ENCODE results near the gene HYPK. TPM values are rescaled to one million over a fixed set of nuclear protein-coding genes. Genes with fewer than 3 reads are reported as not detected.

The HYPK gene
- total and polyA plus RNA-seq, 2 of the 8 experiments (the other 6 are each of a cell fraction or from before 2014, with no cell fraction given): 5.4 to 17.6 TPM

DNA sequence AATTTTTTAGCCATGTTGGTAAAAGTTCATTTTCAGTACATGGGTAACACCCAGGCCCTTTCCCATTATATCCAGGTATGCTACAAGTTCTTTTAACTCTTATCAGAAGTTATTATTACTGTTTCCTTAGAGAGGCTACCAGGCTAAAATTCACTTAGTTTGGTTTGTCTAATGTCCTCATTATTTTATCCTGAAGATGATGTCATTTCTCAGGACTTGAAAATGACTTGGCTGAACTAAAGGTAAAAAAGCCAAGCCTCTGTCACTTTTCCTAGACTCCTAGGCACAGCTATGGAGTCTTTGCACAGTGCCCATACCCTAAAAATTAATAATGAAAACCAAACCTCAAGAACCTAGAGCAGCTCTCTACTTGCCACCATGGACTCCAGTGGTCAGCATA lies 27.8 kb upstream of the HYPK start:
- H3K79me2 ChIP-seq (ENCODE audit: control insufficient read depth in 1 of 2, insufficient read depth in 2 of 2, low read length in 2 of 2): no peaks in the 10 kb centered on the region
- TF ChIP-seq ZNF274 (IDR thresholded peaks at IDR 0.05; ENCODE audit: borderline replicate concordance, extremely low read depth, low read length): no peak
- TF ChIP-seq YY1 (IDR thresholded peaks at IDR 0.05; ENCODE audit: low read depth, low read length): no peak
- no peak for TF ChIP-seq KDM4A (IDR thresholded peaks at IDR 0.05; ENCODE audit: low read depth, low read length, severe bottlenecking)
- TF ChIP-seq, protein P1, sequence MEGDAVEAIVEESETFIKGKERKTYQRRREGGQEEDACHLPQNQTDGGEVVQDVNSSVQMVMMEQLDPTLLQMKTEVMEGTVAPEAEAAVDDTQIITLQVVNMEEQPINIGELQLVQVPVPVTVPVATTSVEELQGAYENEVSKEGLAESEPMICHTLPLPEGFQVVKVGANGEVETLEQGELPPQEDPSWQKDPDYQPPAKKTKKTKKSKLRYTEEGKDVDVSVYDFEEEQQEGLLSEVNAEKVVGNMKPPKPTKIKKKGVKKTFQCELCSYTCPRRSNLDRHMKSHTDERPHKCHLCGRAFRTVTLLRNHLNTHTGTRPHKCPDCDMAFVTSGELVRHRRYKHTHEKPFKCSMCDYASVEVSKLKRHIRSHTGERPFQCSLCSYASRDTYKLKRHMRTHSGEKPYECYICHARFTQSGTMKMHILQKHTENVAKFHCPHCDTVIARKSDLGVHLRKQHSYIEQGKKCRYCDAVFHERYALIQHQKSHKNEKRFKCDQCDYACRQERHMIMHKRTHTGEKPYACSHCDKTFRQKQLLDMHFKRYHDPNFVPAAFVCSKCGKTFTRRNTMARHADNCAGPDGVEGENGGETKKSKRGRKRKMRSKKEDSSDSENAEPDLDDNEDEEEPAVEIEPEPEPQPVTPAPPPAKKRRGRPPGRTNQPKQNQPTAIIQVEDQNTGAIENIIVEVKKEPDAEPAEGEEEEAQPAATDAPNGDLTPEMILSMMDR (IDR thresholded peaks at IDR 0.05; ENCODE audit: control extremely low read depth in 1 of 3, insufficient read depth in 1 of 3, low read depth in 1 of 3, low read length in 3 of 3): no peak
- no peak for TF ChIP-seq RAD21 (IDR thresholded peaks at IDR 0.05 in 1 of 2, conservative IDR thresholded peaks at IDR 0.05 in 1 of 2; ENCODE audit: low read depth in 2 of 2, low read length in 2 of 2)
- no peak for TF ChIP-seq RBBP5 (IDR thresholded peaks at IDR 0.05; ENCODE audit: borderline replicate concordance, low read depth, low read length)
- TF ChIP-seq HDAC6 (IDR thresholded peaks at IDR 0.05; ENCODE audit: low read depth, low read length): no peak
- no peak for TF ChIP-seq POLR2AphosphoS5 (IDR thresholded peaks at IDR 0.05; ENCODE audit: low read depth, low read length)
- TF ChIP-seq TAF1 (IDR thresholded peaks at IDR 0.05; ENCODE audit: low read depth, low read length): no peak
- no peak for TF ChIP-seq CHD2 (IDR thresholded peaks at IDR 0.05; ENCODE audit: low read length)
- TF ChIP-seq NANOG (IDR thresholded peaks at IDR 0.05; ENCODE audit: insufficient read depth, low read depth, low read length, poor library complexity, severe bottlenecking): no peak
- no peak for TF ChIP-seq SUZ12 (IDR thresholded peaks at IDR 0.05; ENCODE audit: low read length)

More for the DNA sequence above, 27.8 kb upstream of the HYPK start:
- Histone ChIP-seq H4K91ac (replicated peaks; ENCODE audit: insufficient read length, low read length) (no peak overlapping the region), H3K4me2 (ENCODE audit: insufficient read depth in 1 of 2, low read depth in 2 of 2, low read length in 2 of 2) (no peak overlapping the region), H3K4me1 (replicated peaks in 1 of 4; ENCODE audit: control insufficient read depth in 3 of 4, insufficient read depth in 4 of 4, low read length in 3 of 4) (peaks cover 0 to 12% (median 5%) of the 10 kb centered on the region in 4 experiments; a peak in 5 of 7 replicates), H3K23me2 (ENCODE audit: low read depth, low read length) (peaks cover 12% of the 10 kb centered on the region), H3K14ac (ENCODE audit: insufficient read length) (no peak overlapping the region), H2BK5ac (ENCODE audit: low read depth, low read length) (no peak overlapping the region), H3K18ac (ENCODE audit: extremely low read depth, low read length) (no peak overlapping the region), H3K56ac (replicated peaks; ENCODE audit: insufficient read length, low read depth, low read length) (no peak overlapping the region), H3K9me3 (ENCODE audit: insufficient read depth in 2 of 2, low read depth in 1 of 2, low read length in 1 of 2) (no peaks in the 10 kb centered on the region), H2BK12ac (ENCODE audit: low read depth, low read length) (no peak overlapping the region), H4K5ac (ENCODE audit: insufficient read length, low read depth, low read length) (no peak overlapping the region), H3K79me1 (ENCODE audit: low read depth, low read length) (no peaks in the 10 kb centered on the region), H2AFZ (ENCODE audit: low read length) (no peak overlapping the region), H2BK15ac (ENCODE audit: low read length) (no peak overlapping the region), H2BK20ac (ENCODE audit: low read length) (no peak overlapping the region), H3K27me3 (replicated peaks in 1 of 4; ENCODE audit: control insufficient read depth in 3 of 4, extremely low read depth in 1 of 4, insufficient read depth in 3 of 4, low read length in 3 of 4) (peaks cover 0 to 2% (median 0%) of the 10 kb centered on the region in 4 experiments; a peak in 2 of 7 replicates), H2AK5ac (ENCODE audit: low read depth, low read length) (no peak overlapping the region), H2BK120ac (replicated peaks; ENCODE audit: low read depth, low read length) (no peak overlapping the region), H3K9ac (replicated peaks in 1 of 4; ENCODE audit: extremely low read depth in 1 of 4, low read depth in 3 of 4, low read length in 3 of 4) (no peak overlapping the region), H4K8ac (ENCODE audit: extremely low read depth, insufficient read depth, low read length) (no peak overlapping the region), H3K4me3 (ENCODE audit: extremely low read depth in 1 of 4, insufficient read depth in 2 of 4, low read depth in 3 of 4, low read length in 4 of 4) (no peak overlapping the region), H3K36me3 (ENCODE audit: control insufficient read depth in 2 of 4, insufficient read depth in 4 of 4, low read length in 3 of 4) (peaks cover 34 to 62% (median 48%) of the 10 kb centered on the region in 4 experiments), H3K4ac (replicated peaks; ENCODE audit: insufficient read length, low read depth, low read length) (no peak overlapping the region), H3K23ac (ENCODE audit: insufficient read length) (no peak overlapping the region), H4K20me1 (replicated peaks in 1 of 2; ENCODE audit: control insufficient read depth in 1 of 2, insufficient read depth in 2 of 2, low read length in 2 of 2) (peaks cover 0 to 3% of the 10 kb centered on the region in 2 experiments), H3K27ac (ENCODE audit: low read depth, low read length) (no peak overlapping the region)
- POLR2A ChIA-PET (ENCODE audit: partially characterized antibody): interaction anchor here (1.6 kb wide), 1 partner anchor 16 kb away, joined by 3 read pairs; no protein-coding TSS in a partner anchor
- CTCF ChIA-PET (ENCODE audit: partially characterized antibody): interaction anchor here (0.5 to 3.1 kb wide), 5 partner anchors 14 to 320 kb away, joined by 3 to 24 read pairs (median 3); no protein-coding TSS in a partner anchor
- FAIRE-seq: no peak
- DNase-seq (ENCODE audit: low read depth in 1 of 2, low spot score in 2 of 2): no peak
